K562 (cell line): ENCODE measurements around the gene SLC4A4. TPM values are rescaled to one million over a fixed set of nuclear protein-coding genes. Genes with fewer than 3 reads are reported as not detected.

Source experiments
- ATAC-seq: fragments of 200-7000 bp; cut with Tn5 transposase; 3 replicates; pipeline ENCODE4 v1.9.1; 2020; ENCODE audit warnings: moderate library complexity
- BruUV-seq: library from RNA; stranded (reverse); fragments of 400-500 nt; replicated peaks from 2 replicates; lab custom pipeline; 2021; lab: Mats Ljungman, UMichigan
- CTCF ChIA-PET: fragments of 300-600 bp; formaldehyde crosslinking; extraction: SDS; loops from one replicate; lab custom pipeline; 2021; ENCODE audit warnings: low intra/inter-chr PET ratio; lab: Yijun Ruan, JAX
- POLR2A ChIA-PET: fragments of 300-600, 350-650 bp; sonication (Branson Sonifier 250); formaldehyde crosslinking; extraction: SDS; loops from one replicate; lab custom pipeline; 2021; ENCODE audit warnings: antibody characterized with exemption, inconsistent platforms; lab: Yijun Ruan, JAX
- DNase-seq, 4 experiments: peaks; one replicate each; pipeline versions ENCODE4 v3.0.0 to v3.0.0-alpha.2; 2011 to 2018; ENCODE audit warnings: low spot score in 3 of 4, mixed read lengths in 3 of 4; ENCODE audit errors: extremely low read depth in 1 of 4
- FAIRE-seq: peaks from 2 replicates; lab custom pipeline; 2011; peaks lifted over from hg19 to GRCh38; lab: Jason Lieb, UNC
- H2AFZ ChIP-seq: 2 replicates; pipeline ENCODE4 v1.6.0; 2011; ENCODE audit warnings: low read depth, low read length, control low read depth, inconsistent platforms
- H3K27ac ChIP-seq: fragments of 200-600 bp; 3 replicates; pipeline ENCODE4 v1.8.0; 2011; ENCODE audit warnings: low read depth, mild to moderate bottlenecking, control low read depth, inconsistent platforms, low read length, moderate library complexity, mixed read lengths; ENCODE audit errors: extremely low read depth
- H3K27me3 ChIP-seq, 2 experiments: fragments of 300-600 bp in 1 of 2; 2 replicates in 1 of 2; 3 replicates in 1 of 2; pipeline versions ENCODE4 v1.6.0 to v1.8.0; 2011; ENCODE audit warnings: inconsistent platforms in 2 of 2, low read length in 2 of 2, mild to moderate bottlenecking in 1 of 2, mixed read lengths in 1 of 2, moderate library complexity in 1 of 2; ENCODE audit not compliant: control insufficient read depth in 2 of 2, insufficient read depth in 2 of 2
- H3K36me3 ChIP-seq: fragments of 300-600 bp; 3 replicates; pipeline ENCODE4 v1.8.0; 2011; ENCODE audit warnings: mild to moderate bottlenecking, low read length, inconsistent platforms; ENCODE audit not compliant: control insufficient read depth, insufficient read depth
- H3K4me1 ChIP-seq, 2 experiments: fragments of 200-600 bp in 1 of 2; replicated peaks in 1 of 2; 2 replicates in 1 of 2; 3 replicates in 1 of 2; pipeline versions ENCODE4 v1.5.1 to v1.8.0; 2011; ENCODE audit warnings: inconsistent platforms in 2 of 2, low read length in 2 of 2, mild to moderate bottlenecking in 1 of 2, mixed read lengths in 1 of 2, moderate library complexity in 1 of 2; ENCODE audit not compliant: control insufficient read depth in 2 of 2, insufficient read depth in 2 of 2
- H3K4me2 ChIP-seq: 2 replicates; pipeline ENCODE4 v1.6.1; 2011; ENCODE audit warnings: low read length, control low read depth, inconsistent platforms, mixed read lengths; ENCODE audit not compliant: insufficient read depth
- H3K4me3 ChIP-seq: fragments of 200-600 bp; sonication (generic), shearing (Covaris generic); 2 replicates; pipeline ENCODE4 v1.5.1; 2016; ENCODE audit warnings: control low read depth, inconsistent platforms
- H3K79me2 ChIP-seq: fragments of 200-600 bp; 3 replicates; pipeline ENCODE4 v1.8.0; 2011; ENCODE audit warnings: low read length, inconsistent platforms; ENCODE audit not compliant: control insufficient read depth, insufficient read depth
- H3K9ac ChIP-seq, 2 experiments: 2 replicates each; pipeline versions ENCODE4 v1.6.0 to v1.6.1; 2011; ENCODE audit warnings: low read depth in 2 of 2, low read length in 2 of 2, control low read depth in 1 of 2, inconsistent platforms in 1 of 2, mild to moderate bottlenecking in 1 of 2, mixed read lengths in 1 of 2; ENCODE audit not compliant: insufficient read depth in 1 of 2
- H3K9me1 ChIP-seq: one replicate; pipeline ENCODE4 v1.6.0; 2011; ENCODE audit warnings: inconsistent platforms, mild to moderate bottlenecking, low read length, moderate library complexity; ENCODE audit not compliant: control insufficient read depth, insufficient read depth
- H3K9me3 ChIP-seq: replicated peaks from 2 replicates; pipeline ENCODE4 v1.5.1; 2011; ENCODE audit warnings: low read depth, low read length, inconsistent platforms; ENCODE audit not compliant: control insufficient read depth, insufficient read depth
- H4K20me1 ChIP-seq: replicated peaks from 2 replicates; pipeline ENCODE4 v1.6.1; 2011; ENCODE audit warnings: low read length, inconsistent platforms, mixed read lengths; ENCODE audit not compliant: control insufficient read depth, insufficient read depth
- ETS1 ChIP-seq: conservative IDR thresholded peaks from 2 replicates; pipeline ENCODE4 v1.6.1; 2011; ENCODE audit warnings: low read depth, mild to moderate bottlenecking, low read length; ENCODE audit not compliant: control insufficient read depth
- MED1 ChIP-seq: sonication (generic); formaldehyde crosslinking; IDR thresholded peaks from 2 replicates; pipeline ENCODE4 v1.8.1; 2023; ENCODE audit warnings: missing genetic modification reagents, borderline replicate concordance
- NR2C1 ChIP-seq, 2 experiments: fragments of 450-650 bp; IDR thresholded peaks; 2 replicates each; pipeline ENCODE4 v1.6.1; 2017; ENCODE audit warnings: mild to moderate bottlenecking in 2 of 2, antibody characterized with exemption in 1 of 2, inconsistent platforms in 1 of 2, missing compliant biosample characterization in 1 of 2, missing genetic modification characterization in 1 of 2
- ZNF589 ChIP-seq: fragments of 200-800 bp; sonication (Bioruptor generic); IDR thresholded peaks from 2 replicates; pipeline ENCODE4 v1.6.1; 2016; ENCODE audit warnings: low read depth, missing genetic modification characterization, missing compliant biosample characterization
- ZNF830 ChIP-seq: fragments of 250-450 bp; sonication (Bioruptor Pico); IDR thresholded peaks from 2 replicates; pipeline ENCODE4 v1.5.0; 2021; ENCODE audit warnings: mild to moderate bottlenecking
- WGBS: fragments of 100-300 bp; shearing (Covaris generic); methylation state at CpG from one replicate; pipeline ENCODE4 v1.1.6; 2016; ENCODE audit warnings: low coverage, mixed read lengths; ENCODE audit not compliant: insufficient coverage; ENCODE audit errors: missing lambda C conversion rate; 5-methylcytosine and 5-hydroxymethylcytosine counted together
- in situ Hi-C: fragments of 300-500 bp; cut with MboI; formaldehyde crosslinking; loops from 4 replicates; pipeline ENCODE4 v1.15.0; 2018; ENCODE audit warnings: inconsistent platforms, mixed read lengths
- intact Hi-C: fragments of 100-400 bp; cut with micrococcal nuclease; formaldehyde crosslinking; loops from 2 replicates; pipeline ENCODE4 v1.14.2; 2022
- polyA plus RNA-seq, 8 experiments: library from polyadenylated mRNA; depleted of rRNA in 4 of 8; stranded (reverse) in 5 of 8; unstranded in 3 of 8; fragments of >200 nt; fragmentation: Nextera tagmentation in 2 of 8; fragmentation: Illumina TruSeq in 1 of 8; extraction: Ambion mirVana in 2 of 8; extraction: Trizol in 1 of 8; gene quantifications; 2 replicates each; pipeline versions ENCODE4 v1.2.1 to v1.2.3, GENCODE V29; 2011 to 2014; ENCODE audit warnings: inconsistent platforms in 1 of 8, missing spikeins in 1 of 8
- total RNA-seq, 7 experiments: library from RNA; depleted of rRNA in 6 of 7; stranded (reverse); fragments of >200 nt in 6 of 7; fragmentation: Illumina TruSeq in 2 of 7; extraction: Trizol in 2 of 7; gene quantifications; 2 replicates each; pipeline versions ENCODE4 v1.2.1 to v1.2.3, GENCODE V29; 2011 to 2021; ENCODE audit warnings: low replicate concordance in 1 of 7
- TF ChIP-seq, protein P1 (sequence below): fragments of 450-650 bp; IDR thresholded peaks from 2 replicates; pipeline ENCODE4 v1.6.1; 2017; ENCODE audit warnings: antibody characterized with exemption, mild to moderate bottlenecking

Gene SLC4A4
- total and polyA plus RNA-seq, 9 of the 15 experiments (the other 6 are each of a cell fraction or from before 2014, with no cell fraction given): 0.01 to 0.18 (median 0.07) TPM; not detected in 2

- TF ChIP-seq, protein P1, sequence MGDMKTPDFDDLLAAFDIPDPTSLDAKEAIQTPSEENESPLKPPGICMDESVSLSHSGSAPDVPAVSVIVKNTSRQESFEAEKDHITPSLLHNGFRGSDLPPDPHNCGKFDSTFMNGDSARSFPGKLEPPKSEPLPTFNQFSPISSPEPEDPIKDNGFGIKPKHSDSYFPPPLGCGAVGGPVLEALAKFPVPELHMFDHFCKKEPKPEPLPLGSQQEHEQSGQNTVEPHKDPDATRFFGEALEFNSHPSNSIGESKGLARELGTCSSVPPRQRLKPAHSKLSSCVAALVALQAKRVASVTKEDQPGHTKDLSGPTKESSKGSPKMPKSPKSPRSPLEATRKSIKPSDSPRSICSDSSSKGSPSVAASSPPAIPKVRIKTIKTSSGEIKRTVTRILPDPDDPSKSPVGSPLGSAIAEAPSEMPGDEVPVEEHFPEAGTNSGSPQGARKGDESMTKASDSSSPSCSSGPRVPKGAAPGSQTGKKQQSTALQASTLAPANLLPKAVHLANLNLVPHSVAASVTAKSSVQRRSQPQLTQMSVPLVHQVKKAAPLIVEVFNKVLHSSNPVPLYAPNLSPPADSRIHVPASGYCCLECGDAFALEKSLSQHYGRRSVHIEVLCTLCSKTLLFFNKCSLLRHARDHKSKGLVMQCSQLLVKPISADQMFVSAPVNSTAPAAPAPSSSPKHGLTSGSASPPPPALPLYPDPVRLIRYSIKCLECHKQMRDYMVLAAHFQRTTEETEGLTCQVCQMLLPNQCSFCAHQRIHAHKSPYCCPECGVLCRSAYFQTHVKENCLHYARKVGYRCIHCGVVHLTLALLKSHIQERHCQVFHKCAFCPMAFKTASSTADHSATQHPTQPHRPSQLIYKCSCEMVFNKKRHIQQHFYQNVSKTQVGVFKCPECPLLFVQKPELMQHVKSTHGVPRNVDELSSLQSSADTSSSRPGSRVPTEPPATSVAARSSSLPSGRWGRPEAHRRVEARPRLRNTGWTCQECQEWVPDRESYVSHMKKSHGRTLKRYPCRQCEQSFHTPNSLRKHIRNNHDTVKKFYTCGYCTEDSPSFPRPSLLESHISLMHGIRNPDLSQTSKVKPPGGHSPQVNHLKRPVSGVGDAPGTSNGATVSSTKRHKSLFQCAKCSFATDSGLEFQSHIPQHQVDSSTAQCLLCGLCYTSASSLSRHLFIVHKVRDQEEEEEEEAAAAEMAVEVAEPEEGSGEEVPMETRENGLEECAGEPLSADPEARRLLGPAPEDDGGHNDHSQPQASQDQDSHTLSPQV: no peak
- no peak for TF ChIP-seq ETS1
- TF ChIP-seq MED1 (CRISPR knock-in tag): no peak
- no peak for TF ChIP-seq NR2C1 (IDR thresholded peaks at IDR 0.05)
- no peak for TF ChIP-seq NR2C1 (tag; IDR thresholded peaks at IDR 0.05)
Observed at GRCh38 chr4:71430609-71431008, 91.8 kb downstream of the SLC4A4 start (continued).

DNA sequence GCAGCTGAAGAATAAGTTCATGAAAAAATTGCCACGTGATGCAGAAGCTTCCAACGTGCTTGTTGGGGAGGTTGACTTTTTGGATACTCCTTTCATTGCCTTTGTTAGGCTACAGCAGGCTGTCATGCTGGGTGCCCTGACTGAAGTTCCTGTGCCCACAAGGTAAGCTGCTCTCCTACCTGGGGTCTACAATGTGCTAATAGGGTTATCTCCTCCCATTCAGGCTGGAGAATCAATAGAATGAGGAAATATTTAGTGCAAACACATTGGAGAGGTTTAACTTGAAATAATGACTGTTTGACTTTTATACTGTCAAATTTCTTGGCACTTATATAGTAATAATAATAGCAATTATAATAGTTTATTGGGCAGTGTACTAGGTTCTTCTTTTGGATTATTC lies 101.8 kb downstream of the SLC4A4 start:
- Histone ChIP-seq H2AFZ (no peak overlapping the region), H3K4me1 (peaks cover 0 to 6% of the 10 kb centered on the region in 2 experiments; a peak in 3 of 5 replicates), H3K4me2 (no peak overlapping the region), H3K27ac (no peak overlapping the region), H4K20me1 (no peaks in the 10 kb centered on the region), H3K9ac (no peak overlapping the region), H3K36me3 (no peaks in the 10 kb centered on the region), H3K9me3 (no peaks in the 10 kb centered on the region), H3K9me1 (no peaks in the 10 kb centered on the region), H3K27me3 (no peaks in the 10 kb centered on the region), H3K4me3 (no peak overlapping the region), H3K79me2 (no peaks in the 10 kb centered on the region)
- BruUV-seq: no TSS peak
- intact Hi-C loops: no loop called here
- 0% methylated on average over 2 of the region's 2 CpGs for WGBS
- ChIA-PET CTCF (no interaction called here), POLR2A (no interaction called here)
- FAIRE-seq: no peak
- ATAC-seq: no peak
- in situ Hi-C loops: no loop called here
- no peak for DNase-seq
- TF ChIP-seq ZNF589 (CRISPR knock-in tag) (no peak), ZNF830 (CRISPR knock-in tag) (no peak)
